Measurements from ENCODE around the gene TMEM238L.

DNA sequence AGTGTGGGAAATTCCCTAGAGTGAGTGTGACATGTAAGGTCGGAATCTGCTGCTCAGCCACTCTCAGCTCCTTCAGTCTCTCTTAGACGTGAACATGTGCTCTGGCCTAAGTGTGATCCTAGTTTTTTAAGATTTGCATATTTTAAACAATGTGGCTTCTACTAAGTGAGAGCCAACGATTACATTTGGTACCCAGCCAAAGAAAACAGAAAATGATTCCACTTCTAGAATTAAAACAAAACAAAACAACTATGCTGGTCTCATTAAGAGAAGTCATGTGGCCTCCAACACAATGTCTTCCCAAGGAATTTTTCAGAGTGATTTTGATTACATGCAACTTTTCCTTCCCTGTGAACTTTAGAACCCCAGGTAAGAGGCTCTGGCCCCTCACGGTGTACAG is 10.1 kb downstream of the TMEM238L start:
- TF ChIP-seq, protein P1, sequence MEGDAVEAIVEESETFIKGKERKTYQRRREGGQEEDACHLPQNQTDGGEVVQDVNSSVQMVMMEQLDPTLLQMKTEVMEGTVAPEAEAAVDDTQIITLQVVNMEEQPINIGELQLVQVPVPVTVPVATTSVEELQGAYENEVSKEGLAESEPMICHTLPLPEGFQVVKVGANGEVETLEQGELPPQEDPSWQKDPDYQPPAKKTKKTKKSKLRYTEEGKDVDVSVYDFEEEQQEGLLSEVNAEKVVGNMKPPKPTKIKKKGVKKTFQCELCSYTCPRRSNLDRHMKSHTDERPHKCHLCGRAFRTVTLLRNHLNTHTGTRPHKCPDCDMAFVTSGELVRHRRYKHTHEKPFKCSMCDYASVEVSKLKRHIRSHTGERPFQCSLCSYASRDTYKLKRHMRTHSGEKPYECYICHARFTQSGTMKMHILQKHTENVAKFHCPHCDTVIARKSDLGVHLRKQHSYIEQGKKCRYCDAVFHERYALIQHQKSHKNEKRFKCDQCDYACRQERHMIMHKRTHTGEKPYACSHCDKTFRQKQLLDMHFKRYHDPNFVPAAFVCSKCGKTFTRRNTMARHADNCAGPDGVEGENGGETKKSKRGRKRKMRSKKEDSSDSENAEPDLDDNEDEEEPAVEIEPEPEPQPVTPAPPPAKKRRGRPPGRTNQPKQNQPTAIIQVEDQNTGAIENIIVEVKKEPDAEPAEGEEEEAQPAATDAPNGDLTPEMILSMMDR (IDR thresholded peaks at IDR 0.05; ENCODE audit: low read depth, low read length, poor library complexity, severe bottlenecking) = no peak
- no peak for TF ChIP-seq EZH2phosphoT487 (IDR thresholded peaks at IDR 0.05; ENCODE audit: borderline replicate concordance, low read length)

Data from DOHH2 (cell line).